HG03558 (cell line): ENCODE data around the gene INPP5F.
A peak's percentile ranks its signal among the peaks of the same experiment; 100 is the strongest.
"Not testable (repeated sequence)": the region's sequence is repeated elsewhere in the genome, so short reads cannot be mapped to it uniquely, and the experiment has no call there.

Experiments used
- ATAC-seq: cut with Tn5 transposase; IDR thresholded peaks from one replicate; pipeline ENCODE4 v1.9.1; 2021; ENCODE audit warnings: moderate number of reproducible peaks; ENCODE audit not compliant: unreplicated experiment; ENCODE audit errors: extremely low read depth

Gene INPP5F

DNA sequence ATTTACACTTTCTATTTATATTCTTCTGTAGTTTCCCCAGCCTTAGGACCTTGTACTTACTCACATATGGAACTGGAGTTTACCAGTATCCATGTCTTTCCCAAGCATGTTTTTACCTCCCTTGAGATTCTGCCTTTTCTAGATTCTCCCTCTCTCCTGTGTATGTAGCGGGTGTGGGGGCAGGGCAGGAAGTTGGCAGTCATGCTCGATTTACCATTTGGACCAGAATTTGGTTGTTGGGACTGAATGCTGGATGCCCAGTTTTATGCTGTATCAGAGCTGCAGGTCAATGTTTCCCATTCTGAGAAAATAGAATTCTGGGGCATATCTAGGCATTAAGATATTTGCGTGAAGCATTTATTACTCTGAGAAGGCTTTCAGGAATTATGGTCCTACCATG is 14.2 kb downstream of the INPP5F start:
- no peak for ATAC-seq

DNA sequence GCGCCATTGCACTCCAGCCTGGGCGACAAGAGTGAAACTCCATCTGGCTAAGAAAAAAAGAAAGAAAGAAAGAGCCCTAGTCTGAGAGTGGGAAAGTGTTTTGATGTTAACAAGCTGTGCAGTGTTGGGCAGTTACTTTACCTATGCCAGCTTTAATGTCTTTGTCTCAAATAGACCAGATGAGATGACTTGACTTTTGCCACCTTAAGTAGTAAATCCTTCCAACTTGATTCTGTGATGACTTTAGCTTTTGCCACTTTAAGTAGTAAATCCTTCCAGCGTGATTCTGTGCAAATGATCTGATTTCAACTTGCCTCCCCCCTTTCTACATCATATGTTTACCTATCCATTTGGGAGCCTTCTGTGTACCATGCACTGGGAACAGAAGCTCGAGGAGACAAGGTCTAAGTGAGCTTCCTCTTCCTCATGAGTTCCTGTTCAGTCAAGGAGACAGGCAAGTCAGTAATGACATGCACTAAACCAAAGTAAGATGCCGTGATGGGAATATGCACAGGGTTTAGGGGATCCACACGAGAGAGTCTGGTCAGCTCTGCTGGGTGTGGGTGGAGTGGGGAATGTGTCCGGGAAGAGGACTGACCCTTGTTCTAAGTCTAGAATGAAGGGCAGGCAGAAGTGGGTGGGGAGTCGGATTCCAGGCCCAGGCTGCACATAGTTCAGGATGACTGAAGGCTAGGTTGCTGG is 17.2 kb downstream of the INPP5F start:
- no peak for ATAC-seq

DNA sequence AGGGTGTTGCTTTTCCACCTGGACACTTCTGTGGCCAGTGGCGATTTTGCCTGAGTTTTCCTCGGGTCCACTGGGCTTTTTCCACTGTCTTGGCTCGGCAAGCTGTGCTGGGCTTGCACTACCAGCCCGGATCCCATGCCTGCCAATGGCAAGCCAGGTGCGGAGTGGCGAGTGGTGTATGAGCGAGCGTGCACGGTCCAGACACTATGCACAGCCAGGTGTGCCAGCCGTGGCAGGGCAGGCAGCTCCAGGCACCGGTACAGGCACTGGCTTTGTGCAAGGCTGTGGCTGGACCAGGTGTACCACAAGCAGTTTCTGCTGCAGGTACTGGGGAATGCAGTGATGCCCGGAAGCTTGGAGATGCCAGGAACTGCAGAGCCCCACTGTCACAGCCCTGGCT is 22.1 kb downstream of the INPP5F start:
- no peak for ATAC-seq

DNA sequence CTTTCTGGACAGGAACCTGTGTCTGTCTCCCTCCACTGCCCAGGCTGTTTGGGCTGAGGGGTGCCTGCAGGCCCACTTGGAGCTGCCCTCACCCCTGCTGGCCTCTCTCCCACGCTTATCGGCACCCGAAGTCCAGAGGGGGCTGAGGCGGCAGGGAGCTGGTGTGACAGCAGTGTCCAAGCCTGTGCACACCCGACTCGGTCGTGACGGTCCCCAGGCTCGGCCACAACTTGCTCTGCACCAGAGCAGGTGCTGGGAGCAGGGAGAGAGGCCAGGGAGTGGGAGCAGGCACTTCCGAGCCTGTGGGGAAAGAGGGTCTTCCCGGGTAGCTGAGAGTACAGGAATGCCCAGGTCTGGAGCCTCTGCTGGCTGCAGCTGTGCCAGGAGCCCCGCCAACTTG is 23.0 kb downstream of the INPP5F start:
- ATAC-seq: no peak

DNA sequence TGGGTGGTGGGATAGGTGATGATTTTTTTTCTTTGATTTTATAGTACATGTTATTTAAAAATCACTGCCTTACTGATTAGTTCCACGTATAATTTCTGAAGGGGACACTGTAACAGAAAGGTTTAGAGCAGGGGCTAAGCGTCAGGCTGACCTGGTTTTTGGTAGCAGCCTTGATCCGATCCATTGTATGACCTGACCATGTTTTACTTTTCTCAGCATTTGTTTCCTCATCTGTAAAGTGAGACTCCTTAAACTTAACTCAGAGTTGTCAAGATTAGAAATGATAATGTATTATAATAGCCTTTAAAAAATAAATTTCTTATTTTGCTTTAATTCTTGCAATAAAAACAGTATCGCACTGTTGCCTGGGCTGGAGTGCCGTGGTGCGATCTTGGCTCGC is 23.6 kb downstream of the INPP5F start:
- no peak for ATAC-seq

DNA sequence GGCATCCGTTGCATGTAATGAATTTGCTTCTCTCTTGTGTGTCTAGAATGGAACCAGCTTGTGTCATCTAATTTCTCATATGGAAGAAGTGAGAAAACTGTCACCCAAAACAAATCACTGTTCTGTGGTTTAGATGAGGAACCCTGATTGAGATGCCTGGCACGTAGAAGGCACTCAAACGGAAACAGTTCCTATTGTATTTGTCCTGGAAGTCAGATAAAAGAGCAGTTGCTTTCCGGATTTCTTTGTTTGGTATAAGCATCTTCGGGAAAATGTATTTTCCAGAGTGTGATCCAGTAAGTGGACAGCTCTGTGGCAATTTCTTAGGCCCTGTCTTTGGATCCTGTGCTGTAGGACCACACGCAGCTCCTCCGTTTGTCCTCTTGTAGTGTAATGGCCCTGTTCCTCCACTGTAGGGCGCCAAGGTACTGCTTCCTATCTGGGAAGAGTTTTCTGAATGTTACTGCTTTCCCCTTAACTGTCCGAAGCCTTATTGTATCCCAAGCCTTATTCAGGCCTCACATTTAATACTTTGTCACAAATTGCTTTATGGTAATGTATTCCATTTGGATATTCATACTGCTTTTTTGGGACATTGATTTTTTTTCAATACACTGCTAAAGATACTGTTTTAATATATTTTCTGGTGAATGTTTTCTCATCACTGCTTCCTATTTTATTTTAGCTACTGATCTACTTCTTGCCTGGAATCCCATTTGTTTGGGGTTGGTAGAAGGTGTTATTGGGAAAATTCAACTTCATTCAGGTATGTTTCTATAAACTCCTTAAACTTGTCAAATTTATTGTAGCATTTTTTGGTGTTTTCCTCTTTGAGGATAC is 24.8 kb downstream of the INPP5F start:
- peak; percentile 80 for ATAC-seq

DNA sequence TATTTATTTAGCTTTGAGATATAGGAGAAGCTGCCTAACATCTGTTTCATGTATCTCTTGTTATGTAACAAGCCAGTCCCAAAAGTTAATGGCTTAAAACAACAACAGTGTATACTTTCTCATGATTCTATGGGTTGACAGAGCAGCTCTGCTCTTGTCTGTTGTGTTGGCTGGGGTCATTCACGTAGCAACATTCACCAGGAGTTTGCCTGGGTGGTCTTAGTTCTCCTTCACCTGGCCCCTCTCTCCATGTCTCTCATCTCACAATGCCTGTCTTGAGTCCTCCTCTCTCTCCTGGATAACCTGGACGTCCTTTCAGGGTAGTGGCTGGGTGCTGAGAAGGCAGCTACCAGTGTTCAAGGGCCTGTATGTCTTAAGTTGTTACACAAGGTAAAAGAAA is 27.5 kb downstream of the INPP5F start:
- ATAC-seq: no peak

DNA sequence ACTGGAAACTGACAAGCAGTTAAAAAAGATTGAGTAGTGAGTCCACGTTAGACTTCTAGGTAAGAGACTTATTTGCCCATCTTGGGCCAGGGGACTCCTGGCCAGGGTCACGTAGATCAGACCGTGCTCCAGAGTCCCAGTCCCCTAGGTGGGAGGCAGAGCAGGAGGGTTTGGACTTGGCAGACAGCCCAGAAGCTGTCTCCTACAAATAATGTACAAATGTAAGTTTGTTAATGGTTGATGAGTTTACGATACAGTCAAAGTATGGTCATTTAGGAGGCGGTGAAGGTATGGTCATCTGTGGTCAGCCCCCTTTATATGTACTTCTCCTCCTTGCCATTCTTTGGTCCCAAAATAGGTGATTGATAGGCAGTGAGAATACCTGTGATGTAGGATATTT is 28.2 kb downstream of the INPP5F start:
- no peak for ATAC-seq

DNA sequence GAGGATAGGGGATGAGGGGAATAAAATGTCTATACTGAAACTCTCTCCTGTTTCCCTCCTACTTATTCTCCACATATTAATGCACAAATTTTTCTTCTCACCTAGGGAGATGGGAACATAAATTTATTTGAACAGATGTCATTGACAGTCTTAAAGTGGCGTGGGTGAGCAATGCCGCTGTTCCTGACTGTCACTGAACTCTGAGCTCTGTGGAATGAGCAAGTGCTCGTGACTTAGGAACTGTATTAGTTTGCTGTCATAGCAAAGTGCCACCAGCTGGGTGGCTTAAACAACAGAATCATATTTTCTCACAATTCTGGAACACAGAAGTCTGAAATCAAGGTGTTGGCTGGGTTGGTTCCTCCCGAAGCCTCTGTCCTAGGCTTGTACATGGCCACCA is 29.1 kb downstream of the INPP5F start:
- no peak for ATAC-seq

DNA sequence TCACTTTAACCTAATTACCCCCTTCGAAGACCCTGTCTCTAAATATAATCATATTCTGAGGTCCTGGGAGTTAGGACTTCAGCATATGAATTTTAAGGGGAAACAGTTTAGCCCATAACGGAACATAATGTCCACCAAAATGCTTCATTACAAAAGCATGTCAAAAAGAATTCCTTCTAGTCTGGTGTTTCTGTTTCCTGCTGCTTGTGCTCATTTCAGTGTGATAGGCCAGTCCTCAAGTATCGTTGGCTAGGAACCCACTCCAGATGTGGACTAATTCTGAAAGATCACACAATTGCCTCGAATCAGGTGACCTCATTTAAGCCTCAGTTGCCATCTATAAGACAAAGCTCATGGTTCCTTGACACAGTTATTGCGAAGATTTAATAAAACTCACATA is 29.6 kb downstream of the INPP5F start:
- no peak for ATAC-seq

DNA sequence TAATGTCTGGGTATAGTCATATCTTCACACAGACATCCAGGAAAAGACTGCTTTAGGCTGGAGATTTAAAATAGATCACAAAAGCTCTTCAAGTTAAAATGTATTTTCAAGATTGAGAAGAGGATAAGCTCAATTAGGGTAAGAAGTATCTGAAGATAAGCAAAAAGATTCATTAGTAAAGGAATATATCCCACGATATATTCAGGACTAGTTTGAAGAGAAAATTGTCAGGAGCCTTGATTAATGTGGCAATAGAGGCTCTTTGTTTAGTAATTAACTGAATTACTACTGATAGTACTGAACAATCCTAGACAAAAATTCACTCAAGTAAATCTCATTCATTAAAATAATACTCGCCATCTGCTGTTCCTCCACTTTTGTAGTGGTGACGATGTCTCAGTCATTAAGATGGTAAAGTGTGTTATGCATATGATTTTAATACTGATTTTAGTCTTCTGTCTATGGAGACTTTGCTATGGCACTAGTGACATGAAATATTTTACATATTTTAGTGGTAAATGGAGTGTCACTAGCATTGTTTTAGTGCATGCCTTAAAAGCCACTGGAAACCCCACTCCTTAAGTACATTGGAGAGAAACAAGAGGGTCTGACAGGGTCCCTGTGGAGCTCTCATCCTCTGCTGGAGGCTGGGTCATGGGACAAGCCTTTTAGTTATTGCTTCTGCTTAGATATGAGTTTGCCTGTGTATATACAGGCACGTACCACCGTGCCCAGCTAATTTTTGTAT is 32.8 kb downstream of the INPP5F start:
- no peak for ATAC-seq

DNA sequence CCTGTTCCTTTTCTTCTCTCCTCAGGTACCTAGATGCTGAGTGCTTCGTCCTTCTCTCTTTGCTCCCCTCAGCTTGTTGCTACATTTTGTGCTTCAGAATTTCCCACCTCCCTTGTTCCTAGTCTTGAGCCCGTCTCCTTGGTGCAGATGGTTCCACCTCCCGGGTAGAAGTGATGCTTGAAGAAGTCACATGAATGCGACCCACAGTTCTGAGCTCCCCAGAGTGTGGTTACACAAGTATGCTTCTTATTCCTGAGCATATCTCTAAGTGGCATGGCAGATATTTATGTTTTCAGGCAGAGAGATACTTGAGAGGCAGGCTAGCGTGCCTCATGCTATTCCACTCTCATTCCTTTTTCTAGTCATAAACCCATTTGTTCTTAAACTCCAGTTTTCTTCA is 34.0 kb downstream of the INPP5F start:
- ATAC-seq: no peak

DNA sequence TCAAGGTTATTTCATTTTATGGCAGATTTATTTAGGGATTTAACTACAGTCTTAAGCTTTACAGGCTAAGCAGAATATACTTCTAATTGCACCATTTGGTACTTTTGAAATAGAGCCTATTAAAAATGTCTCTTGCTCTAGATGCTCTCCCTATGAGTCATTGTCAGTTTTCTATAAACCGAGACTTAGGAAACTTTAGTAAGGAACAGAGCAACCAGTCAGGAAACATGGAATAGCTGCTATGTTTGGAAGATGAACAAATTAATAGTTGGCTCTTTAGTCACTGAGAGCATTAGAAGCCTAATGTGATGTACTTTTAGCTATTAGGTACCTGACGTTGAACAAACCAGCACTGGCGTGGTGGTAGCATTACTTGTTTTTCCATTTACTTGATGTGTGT is 35.3 kb downstream of the INPP5F start:
- ATAC-seq: no peak

DNA sequence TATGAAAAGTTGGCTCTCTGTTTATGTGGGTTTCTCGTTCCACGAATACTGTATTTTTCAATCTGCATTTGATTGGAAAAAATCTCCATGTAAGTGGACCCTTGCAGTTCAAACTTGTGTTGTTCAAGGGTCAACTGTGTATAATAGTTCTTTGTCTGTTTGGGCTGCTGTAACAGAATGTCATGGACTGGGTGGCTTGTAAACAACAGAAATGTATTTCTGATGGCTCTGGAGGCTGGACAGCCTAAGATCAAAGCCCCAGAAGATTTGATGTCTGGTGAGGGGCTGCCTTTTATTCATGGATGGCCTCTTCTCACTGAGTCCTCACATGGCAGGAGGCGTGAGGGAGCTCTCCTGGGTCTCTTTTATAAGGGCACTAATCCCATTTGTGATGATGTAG is 36.2 kb downstream of the INPP5F start:
- no peak for ATAC-seq

DNA sequence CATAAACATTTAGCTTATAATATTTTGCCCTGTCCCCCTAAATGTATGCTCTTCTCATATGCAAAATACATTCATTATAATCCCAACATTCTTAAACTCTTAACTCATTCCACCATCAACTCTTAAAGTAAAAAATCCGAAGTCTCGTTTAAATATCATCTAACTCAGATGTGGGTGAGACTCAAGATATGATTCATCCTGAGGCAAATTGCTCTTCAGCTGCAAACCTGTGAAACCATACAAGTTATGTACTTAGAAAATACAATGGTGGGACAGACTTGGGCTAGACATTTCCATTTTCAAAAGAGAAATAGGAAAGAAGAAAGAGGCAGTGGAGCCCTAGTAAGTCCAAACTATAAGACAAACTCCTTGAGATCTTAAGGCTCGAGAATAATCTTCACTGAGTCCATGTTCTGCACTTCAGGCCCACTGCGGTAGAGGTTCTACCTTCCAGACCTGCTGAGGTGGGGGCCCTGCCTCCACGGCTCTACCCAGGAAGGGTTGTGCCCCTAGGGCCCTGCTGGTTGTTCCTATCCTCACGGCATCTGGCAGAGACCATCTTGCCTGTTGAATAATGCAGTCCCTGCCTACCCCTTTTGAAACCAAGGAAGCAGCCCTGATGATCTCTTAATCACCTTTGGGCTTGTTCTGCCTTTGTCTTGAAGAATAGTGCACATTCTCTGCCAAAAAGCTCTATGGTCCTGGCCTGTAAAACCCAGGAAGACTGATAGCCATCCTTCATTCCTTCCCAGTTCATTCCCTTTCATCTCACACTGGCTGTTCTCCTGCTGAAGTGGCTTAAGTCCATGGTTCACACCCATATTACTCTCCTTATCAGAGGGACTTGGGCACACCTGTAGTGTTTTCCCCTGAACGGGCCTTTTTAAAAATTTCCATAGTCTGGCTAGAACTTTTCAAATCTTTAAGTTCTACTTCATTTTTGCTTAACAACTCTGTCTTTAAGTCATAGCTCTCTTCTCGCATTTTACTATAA is 37.3 kb downstream of the INPP5F start:
- ATAC-seq: no peak

DNA sequence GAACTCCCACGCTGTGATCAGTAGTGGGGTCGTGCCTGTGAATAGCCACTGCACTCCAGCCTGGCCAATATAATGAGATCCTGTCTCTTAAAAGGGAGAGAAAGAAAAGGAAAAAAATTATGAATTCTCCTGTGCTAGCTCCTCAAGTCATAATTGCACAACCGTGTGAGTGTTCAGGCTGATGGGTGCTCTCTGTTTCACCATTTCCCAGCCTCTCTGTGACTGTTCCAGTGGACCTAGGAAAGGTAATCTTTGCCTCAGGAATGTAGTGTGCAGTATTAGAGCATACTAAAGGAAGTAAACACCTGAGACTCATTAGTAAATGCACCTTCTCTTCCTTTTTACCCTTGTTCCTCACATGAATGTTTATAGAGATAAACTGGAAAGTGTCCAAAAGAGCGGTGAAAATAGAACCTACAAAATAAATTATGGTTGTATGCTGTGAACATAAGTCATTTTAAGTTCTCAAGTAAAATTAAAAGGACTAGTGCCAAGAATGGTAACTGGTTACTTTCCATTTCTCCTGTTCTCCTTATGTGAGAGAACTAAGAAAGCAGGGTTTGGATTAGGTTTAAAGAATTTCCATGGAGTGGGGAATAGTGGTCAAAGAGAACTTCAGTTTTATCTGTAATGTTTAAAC is 42.7 kb downstream of the INPP5F start:
- no peak for ATAC-seq

DNA sequence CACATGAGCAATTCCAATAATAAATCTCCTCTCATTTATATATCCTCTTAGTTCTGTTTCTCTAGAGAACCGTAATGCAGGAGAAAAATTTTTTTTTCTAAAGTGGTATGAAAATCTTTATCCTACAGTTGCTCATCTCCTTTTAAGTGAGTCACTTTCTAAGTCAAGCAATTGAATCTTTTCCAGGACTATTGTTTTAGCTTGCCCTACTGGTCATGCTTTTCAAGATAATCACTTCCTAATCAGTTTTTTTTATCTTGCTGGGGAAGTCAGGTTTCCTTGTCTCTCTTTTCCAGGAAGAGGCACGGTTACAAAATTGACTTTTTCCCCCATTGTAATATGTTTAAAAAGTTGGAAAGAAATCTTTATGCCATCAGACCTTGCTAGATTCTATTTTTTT is 44.0 kb downstream of the INPP5F start:
- ATAC-seq: no peak

DNA sequence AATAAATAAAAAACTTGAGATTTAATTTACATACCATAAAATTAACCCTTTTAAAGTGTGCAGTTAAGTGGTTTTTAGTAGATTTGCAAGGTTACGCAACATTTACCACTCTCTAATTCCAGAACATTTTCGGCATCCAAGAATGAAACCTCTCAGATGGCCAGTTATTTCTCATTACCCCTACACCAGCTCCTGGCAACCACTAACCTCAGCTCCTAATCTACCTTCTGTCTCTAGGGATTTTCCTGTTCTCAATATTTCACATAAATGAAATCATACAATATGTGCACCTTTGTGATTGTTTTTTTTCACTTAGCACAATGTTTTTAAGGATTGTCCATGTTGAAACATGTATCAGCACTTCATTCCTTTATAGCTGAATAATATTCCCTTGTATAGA is 45.1 kb downstream of the INPP5F start:
- no peak for ATAC-seq

DNA sequence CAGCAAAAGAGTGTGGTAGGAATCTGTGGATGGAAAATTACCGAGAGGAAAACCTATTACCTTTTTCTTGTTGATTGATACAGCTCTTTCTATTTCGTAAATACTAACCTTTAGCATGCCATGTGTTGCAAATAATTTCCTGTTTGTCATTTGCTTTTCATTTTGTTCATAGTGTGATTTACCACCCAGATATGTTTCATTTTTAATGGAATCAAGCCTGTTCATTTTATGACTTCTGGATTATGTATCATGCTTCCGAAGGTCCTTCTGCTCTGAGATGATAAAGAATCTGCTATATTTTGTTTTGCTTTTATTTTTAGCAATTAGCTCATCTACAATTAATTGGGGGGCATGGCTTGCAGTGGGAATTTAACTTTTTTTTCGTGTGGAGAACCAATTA is 46.5 kb downstream of the INPP5F start:
- ATAC-seq: no peak

DNA sequence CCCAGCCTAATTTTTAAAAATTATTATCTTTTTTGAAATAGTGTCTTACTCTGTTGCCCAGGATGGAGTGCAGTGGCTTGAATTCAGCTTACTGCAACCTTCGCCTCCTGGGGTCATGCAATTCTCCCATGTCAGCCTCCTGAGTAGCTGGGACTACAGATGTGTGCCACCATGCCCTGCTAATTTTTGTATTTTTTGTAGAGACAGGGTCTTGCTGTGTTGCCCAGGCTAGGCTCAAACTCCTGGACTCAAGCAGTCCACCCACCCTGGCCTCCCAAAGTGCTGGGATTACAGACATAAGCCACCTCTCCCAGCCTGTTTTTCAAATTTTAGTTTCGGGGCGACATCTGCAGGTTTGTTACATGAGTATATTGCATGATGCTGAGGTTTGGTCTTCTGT is 47.2 kb downstream of the INPP5F start:
- ATAC-seq: not testable (repeated sequence)
